Activated naive CD8-positive, alpha-beta T cell (primary cell): Measurements from ENCODE around the gene GAS6.

Experiments
- H3K27ac Mint-ChIP-seq: one replicate; pipeline ENCODE4 v1.8.0; 2021; ENCODE audit warnings: mixed read lengths
- H3K27me3 Mint-ChIP-seq: one replicate; pipeline ENCODE4 v1.8.0; 2021; ENCODE audit warnings: mixed read lengths
- H3K36me3 Mint-ChIP-seq: one replicate; pipeline ENCODE4 v1.8.0; 2021; ENCODE audit warnings: mixed read lengths
- H3K4me1 Mint-ChIP-seq: one replicate; pipeline ENCODE4 v1.8.0; 2021; ENCODE audit warnings: low read depth, mixed read lengths
- H3K4me3 Mint-ChIP-seq: one replicate; pipeline ENCODE4 v1.8.0; 2021; ENCODE audit warnings: mild to moderate bottlenecking, mixed read lengths
- H3K9me3 Mint-ChIP-seq: one replicate; pipeline ENCODE4 v1.8.0; 2021; ENCODE audit warnings: low read depth, mixed read lengths

GAS6 gene

GRCh38 chr13:113771709-113772331, 92.1 kb downstream of the GAS6 start:
- Mint-ChIP-seq H3K4me1 (no peaks in the 10 kb centered on the region), H3K27ac (no peak overlapping the region), H3K4me3 (no peak overlapping the region), H3K27me3 (no peaks in the 10 kb centered on the region), H3K36me3 (peaks cover 4% of the 10 kb centered on the region), H3K9me3 (peaks cover 11% of the 10 kb centered on the region)

DNA sequence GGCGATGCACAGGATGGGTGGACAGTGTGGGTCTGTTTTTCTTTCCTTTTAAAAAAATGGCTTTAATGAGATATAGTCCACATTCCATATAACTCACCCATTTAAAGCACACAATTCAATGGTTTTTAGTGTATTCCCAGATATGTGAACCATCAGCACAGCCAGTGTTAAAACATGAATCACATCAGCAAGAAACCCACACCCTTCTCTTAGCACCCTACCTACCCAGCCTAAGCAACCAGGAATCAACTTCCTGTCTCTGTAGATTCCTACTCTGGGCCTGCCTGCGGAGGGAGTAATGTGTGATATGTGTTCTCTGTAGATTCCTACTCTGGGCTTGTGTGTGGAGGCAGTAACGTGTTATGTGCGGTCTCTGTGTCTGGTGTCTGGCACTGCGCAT, 92.9 kb downstream of the GAS6 start:
- H3K27me3 Mint-ChIP-seq = no peaks in the 10 kb centered on the region
- H3K4me3 Mint-ChIP-seq = no peak overlapping the region
- no peaks in the 10 kb centered on the region for H3K4me1 Mint-ChIP-seq
- no peak overlapping the region for H3K27ac Mint-ChIP-seq
- peaks cover 11% of the 10 kb centered on the region for H3K9me3 Mint-ChIP-seq
- peaks cover 4% of the 10 kb centered on the region for H3K36me3 Mint-ChIP-seq
